Coronary artery (tissue), 2 donors: ENCODE data around the gene C1orf174.

ENCODE experiments used
- DNase-seq: peaks from one replicate; pipeline ENCODE4 v3.0.0-alpha.2; 2017; ENCODE audit warnings: low spot score
- H3K27ac ChIP-seq, 2 donors: fragments of 200-600 bp; sonication (generic); one replicate each; pipeline ENCODE4 v1.5.1; 2016 to 2019
- H3K4me3 ChIP-seq: fragments of 200-600 bp; sonication (generic); 2 replicates; pipeline ENCODE4 v1.5.1; 2016; ENCODE audit warnings: mild to moderate bottlenecking, moderate library complexity
- TF ChIP-seq, protein P1 (sequence below): fragments of 200-600 bp; sonication (generic); IDR thresholded peaks from one replicate; pipeline ENCODE4 v1.5.1; 2019; ENCODE audit warnings: antibody characterized with exemption

The C1orf174 gene

DNA sequence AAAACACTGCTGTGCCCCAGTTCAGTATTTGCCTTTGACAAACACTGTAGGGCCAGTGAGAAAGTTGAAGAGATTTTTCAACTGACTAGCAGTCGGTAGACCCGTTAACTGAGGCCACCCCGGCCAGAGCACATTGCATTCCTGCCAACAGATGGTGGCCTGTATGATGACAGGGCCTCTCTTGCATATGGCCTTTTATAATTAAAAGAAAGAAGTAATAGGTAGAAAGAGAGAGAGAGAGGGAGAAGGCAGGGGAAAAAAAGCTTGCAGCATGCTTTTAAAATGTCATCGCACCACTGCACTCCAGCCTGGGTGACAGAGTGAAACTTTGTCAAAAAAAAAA lies 4.7 kb upstream of the C1orf174 start:
- no peak overlapping the region for H3K27ac ChIP-seq
- TF ChIP-seq, protein P1, sequence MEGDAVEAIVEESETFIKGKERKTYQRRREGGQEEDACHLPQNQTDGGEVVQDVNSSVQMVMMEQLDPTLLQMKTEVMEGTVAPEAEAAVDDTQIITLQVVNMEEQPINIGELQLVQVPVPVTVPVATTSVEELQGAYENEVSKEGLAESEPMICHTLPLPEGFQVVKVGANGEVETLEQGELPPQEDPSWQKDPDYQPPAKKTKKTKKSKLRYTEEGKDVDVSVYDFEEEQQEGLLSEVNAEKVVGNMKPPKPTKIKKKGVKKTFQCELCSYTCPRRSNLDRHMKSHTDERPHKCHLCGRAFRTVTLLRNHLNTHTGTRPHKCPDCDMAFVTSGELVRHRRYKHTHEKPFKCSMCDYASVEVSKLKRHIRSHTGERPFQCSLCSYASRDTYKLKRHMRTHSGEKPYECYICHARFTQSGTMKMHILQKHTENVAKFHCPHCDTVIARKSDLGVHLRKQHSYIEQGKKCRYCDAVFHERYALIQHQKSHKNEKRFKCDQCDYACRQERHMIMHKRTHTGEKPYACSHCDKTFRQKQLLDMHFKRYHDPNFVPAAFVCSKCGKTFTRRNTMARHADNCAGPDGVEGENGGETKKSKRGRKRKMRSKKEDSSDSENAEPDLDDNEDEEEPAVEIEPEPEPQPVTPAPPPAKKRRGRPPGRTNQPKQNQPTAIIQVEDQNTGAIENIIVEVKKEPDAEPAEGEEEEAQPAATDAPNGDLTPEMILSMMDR = no peak
- no peak for DNase-seq
- no peak overlapping the region for H3K4me3 ChIP-seq

- no peak for DNase-seq
- no peak overlapping the region for H3K27ac ChIP-seq
- no peak overlapping the region for H3K4me3 ChIP-seq
- TF ChIP-seq, protein P1 = no peak
Observed at GRCh38 chr1:3904006-3904842, 4.2 kb upstream of the C1orf174 start.

DNA sequence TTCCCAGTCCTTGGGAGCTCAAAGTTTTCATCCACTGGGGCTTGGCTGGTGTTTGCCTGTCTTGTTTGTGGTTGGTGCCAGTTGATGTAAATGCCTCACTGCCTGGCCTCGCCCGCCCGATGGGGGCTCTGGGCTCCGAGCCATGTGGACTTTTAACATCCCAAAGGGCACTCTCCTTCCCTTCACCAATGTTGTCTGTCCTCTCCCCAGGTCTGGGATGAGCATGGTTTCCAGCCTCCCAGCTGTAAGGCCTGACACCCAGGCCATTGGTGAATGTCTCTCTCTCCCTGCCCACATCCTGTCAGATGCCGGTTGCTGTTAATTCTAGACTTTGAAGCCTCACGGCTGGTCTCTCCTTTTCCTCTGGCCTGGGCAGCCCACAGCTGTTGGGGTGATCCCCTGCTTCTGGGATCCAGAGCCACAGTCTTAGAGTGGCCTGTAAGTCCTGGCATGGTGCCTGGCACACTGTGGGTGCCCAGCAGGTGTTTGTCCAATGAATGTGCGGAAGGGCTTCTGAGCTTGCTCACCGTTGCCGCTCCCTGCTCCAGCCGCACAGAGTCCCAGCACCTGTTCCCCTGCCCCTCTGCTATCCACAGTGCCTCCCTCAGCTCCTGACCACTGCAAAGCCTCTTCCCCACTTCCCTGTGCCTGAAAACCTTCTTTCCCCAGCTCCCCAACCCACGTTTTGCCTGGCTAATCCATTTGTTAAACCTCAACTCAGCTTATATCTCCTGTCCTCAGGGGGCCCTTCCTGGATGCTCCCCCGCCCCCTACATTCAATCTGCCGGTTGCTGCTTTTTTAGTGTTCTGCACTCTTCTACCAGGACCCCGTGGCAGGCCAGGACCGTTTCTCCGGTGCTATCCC lies 3.3 kb upstream of the C1orf174 start:
- Histone ChIP-seq H3K27ac (no peak overlapping the region), H3K4me3 (no peak overlapping the region)
- TF ChIP-seq, protein P1 = no peak
- DNase-seq = no peak

DNA sequence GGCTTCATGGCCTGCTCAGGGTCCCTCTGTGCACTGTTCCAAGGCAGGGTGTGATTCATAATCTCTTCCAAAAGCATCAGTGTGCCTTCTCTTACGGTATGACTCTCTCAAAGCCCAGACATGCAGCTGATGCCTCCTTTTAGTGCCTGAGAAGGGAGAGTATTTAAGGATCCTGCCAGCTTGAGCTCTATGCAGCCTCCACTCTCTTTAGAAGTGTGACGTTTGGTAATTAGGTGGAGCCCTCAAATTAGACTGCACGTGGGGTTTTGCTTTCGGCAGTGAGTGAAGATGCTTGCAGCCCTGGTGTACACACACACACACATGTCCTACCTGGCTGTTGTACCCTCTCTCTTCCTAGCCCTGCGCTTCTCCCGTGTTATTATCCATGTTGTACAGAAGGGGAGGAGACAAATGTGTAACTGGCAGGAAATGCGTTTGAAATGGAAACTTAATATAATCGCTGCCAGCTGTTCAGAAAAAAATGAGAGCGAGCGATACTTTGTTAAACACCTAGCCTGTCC lies 2.6 kb upstream of the C1orf174 start:
- Histone ChIP-seq H3K4me3 (no peak overlapping the region), H3K27ac (no peak overlapping the region)
- no peak for DNase-seq
- TF ChIP-seq, protein P1 = no peak

- no peak for DNase-seq
- TF ChIP-seq, protein P1 = no peak
- Histone ChIP-seq H3K4me3 (no peak overlapping the region), H3K27ac (no peak overlapping the region)
Observed at GRCh38 chr1:3902111-3902511, 2.0 kb upstream of the C1orf174 start.

- DNase-seq = peak; percentile 99
- Histone ChIP-seq H3K27ac (peak overlapping the region; percentile 83 to 99), H3K4me3 (peak overlapping the region; percentile 96)
- TF ChIP-seq, protein P1 = no peak
Observed at GRCh38 chr1:3900969-3901529, 977 bp upstream of the C1orf174 start.
